ENCODE data around the gene TBC1D14. TPM values are rescaled to one million over a fixed set of nuclear protein-coding genes. Genes with fewer than 3 reads are reported as not detected.

Gene TBC1D14
- total and polyA plus RNA-seq, 2 of the 8 experiments (the other 6 are each of a cell fraction or from before 2014, with no cell fraction given), result 45.6 to 48.2 TPM

DNA sequence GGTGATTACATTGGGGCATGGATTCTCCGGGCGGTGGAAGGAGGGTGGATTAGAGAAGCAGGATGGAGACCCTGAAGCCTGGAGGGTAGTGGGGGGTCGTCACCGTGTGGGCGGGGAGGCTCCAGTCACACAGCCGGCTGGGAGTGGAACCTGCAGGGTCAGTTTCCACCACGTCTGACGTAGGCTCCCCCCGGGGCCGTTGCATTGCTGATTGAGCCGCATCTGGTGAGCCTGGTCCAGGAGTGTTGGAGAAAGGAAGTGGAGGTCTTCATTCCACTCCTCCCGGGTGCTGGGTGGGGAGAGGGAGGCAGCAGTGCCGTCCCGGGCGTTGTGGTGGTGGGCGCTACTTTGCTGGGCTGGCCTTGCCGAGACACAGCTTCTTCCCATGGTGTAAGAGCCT lies 28.1 kb downstream of the TBC1D14 start:
- Histone ChIP-seq H3K36me3 (ENCODE audit: control insufficient read depth in 2 of 4, insufficient read depth in 4 of 4, low read length in 3 of 4) (no peaks in the 10 kb centered on the region), H4K5ac (ENCODE audit: insufficient read length, low read depth, low read length) (no peak overlapping the region), H2AFZ (ENCODE audit: low read length) (no peak overlapping the region), H3K23me2 (ENCODE audit: low read depth, low read length) (no peaks in the 10 kb centered on the region), H3K56ac (replicated peaks; ENCODE audit: insufficient read length, low read depth, low read length) (no peak overlapping the region), H3K4me3 (ENCODE audit: extremely low read depth in 1 of 4, insufficient read depth in 2 of 4, low read depth in 3 of 4, low read length in 4 of 4) (no peak overlapping the region), H3K79me2 (ENCODE audit: control insufficient read depth in 1 of 2, insufficient read depth in 2 of 2, low read length in 2 of 2) (peaks cover 0 to 28% of the 10 kb centered on the region in 2 experiments; a peak in 3 of 4 replicates), H3K23ac (ENCODE audit: insufficient read length) (no peak overlapping the region), H3K4me1 (replicated peaks in 1 of 4; ENCODE audit: control insufficient read depth in 3 of 4, insufficient read depth in 4 of 4, low read length in 3 of 4) (peaks cover 5 to 33% (median 17%) of the 10 kb centered on the region in 4 experiments), H3K4ac (replicated peaks; ENCODE audit: insufficient read length, low read depth, low read length) (no peak overlapping the region), H3K9ac (replicated peaks in 1 of 4; ENCODE audit: extremely low read depth in 1 of 4, low read depth in 3 of 4, low read length in 3 of 4) (no peak overlapping the region), H2BK15ac (ENCODE audit: low read length) (no peak overlapping the region), H3K79me1 (ENCODE audit: low read depth, low read length) (peaks cover 18% of the 10 kb centered on the region), H4K20me1 (replicated peaks in 1 of 2; ENCODE audit: control insufficient read depth in 1 of 2, insufficient read depth in 2 of 2, low read length in 2 of 2) (peaks cover 0 to 15% of the 10 kb centered on the region in 2 experiments), H2BK5ac (ENCODE audit: low read depth, low read length) (0 out of 2 replicates have a peak overlapping the region, but pooled peaks have one; percentile 5), H2AK5ac (ENCODE audit: low read depth, low read length) (no peak overlapping the region), H3K4me2 (ENCODE audit: insufficient read depth in 1 of 2, low read depth in 2 of 2, low read length in 2 of 2) (no peak overlapping the region), H2BK20ac (ENCODE audit: low read length) (no peak overlapping the region), H4K91ac (replicated peaks; ENCODE audit: insufficient read length, low read length) (peak overlapping the region; percentile 25), H3K27ac (ENCODE audit: low read depth, low read length) (no peak overlapping the region), H2BK120ac (replicated peaks; ENCODE audit: low read depth, low read length) (no peak overlapping the region), H3K18ac (ENCODE audit: extremely low read depth, low read length) (peak overlapping the region; percentile 40; the same call in 1 of the 2 replicates), H3K27me3 (replicated peaks in 1 of 4; ENCODE audit: control insufficient read depth in 3 of 4, extremely low read depth in 1 of 4, insufficient read depth in 3 of 4, low read length in 3 of 4) (no peaks in the 10 kb centered on the region), H3K14ac (ENCODE audit: insufficient read length) (no peak overlapping the region), H3K9me3 (ENCODE audit: insufficient read depth in 2 of 2, low read depth in 1 of 2, low read length in 1 of 2) (no peaks in the 10 kb centered on the region), H2BK12ac (ENCODE audit: low read depth, low read length) (no peak overlapping the region), H4K8ac (ENCODE audit: extremely low read depth, insufficient read depth, low read length) (peak overlapping the region; percentile 45; the same call in 1 of the 2 replicates)
- TF ChIP-seq, protein P1, sequence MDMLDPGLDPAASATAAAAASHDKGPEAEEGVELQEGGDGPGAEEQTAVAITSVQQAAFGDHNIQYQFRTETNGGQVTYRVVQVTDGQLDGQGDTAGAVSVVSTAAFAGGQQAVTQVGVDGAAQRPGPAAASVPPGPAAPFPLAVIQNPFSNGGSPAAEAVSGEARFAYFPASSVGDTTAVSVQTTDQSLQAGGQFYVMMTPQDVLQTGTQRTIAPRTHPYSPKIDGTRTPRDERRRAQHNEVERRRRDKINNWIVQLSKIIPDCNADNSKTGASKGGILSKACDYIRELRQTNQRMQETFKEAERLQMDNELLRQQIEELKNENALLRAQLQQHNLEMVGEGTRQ (IDR thresholded peaks at IDR 0.05; ENCODE audit: low read length), result no peak
- no peak for TF ChIP-seq EGR1 (IDR thresholded peaks at IDR 0.05; ENCODE audit: borderline replicate concordance, low read depth, low read length)
- no peak for TF ChIP-seq CHD2 (IDR thresholded peaks at IDR 0.05; ENCODE audit: low read length)
- TF ChIP-seq FOSL1 (IDR thresholded peaks at IDR 0.05; ENCODE audit: insufficient read depth, low read depth, low read length), result no peak
- TF ChIP-seq GABPA (IDR thresholded peaks at IDR 0.05; ENCODE audit: borderline replicate concordance, insufficient read depth, low read length), result no peak
- no peak for TF ChIP-seq NRF1 (IDR thresholded peaks at IDR 0.05; ENCODE audit: low read depth, low read length)
- no peak for TF ChIP-seq SIX5 (IDR thresholded peaks at IDR 0.05; ENCODE audit: low read depth, low read length)
- no peak for TF ChIP-seq TAF7 (optimal IDR thresholded peaks at IDR 0.05; ENCODE audit: borderline replicate concordance, low read depth, low read length)
- TF ChIP-seq SRF (IDR thresholded peaks at IDR 0.05; ENCODE audit: low read depth, low read length), result no peak
- DNase-seq (ENCODE audit: low read depth in 1 of 2, low spot score in 2 of 2) (no peak), FAIRE-seq (no peak)
- ChIA-PET CTCF (ENCODE audit: partially characterized antibody) (interaction anchor here (1.4 to 2.3 kb wide), 6 partner anchors 16 to 217 kb away, joined by 3 to 13 read pairs (median 5); partner anchors contain the start of gene TBC1D14), POLR2A (ENCODE audit: partially characterized antibody) (interaction anchor here (3.1 kb wide), 1 partner anchor 28 kb away, joined by 16 read pairs; the partner anchor contains the start of gene TBC1D14)
- 87% methylated on average over 16 of the region's 17 CpGs; no CpG with 5 or more reads in 1 of the 2 experiments for WGBS, 2 experiments (ENCODE audit: extremely low coverage in 1 of 2, insufficient coverage in 1 of 2, insufficient read length in 1 of 2, insufficient replicate concordance in 2 of 2, low coverage in 1 of 2, low lambda C conversion rate in 2 of 2, missing lambda C conversion rate in 1 of 2)
